Fibroblast of the aortic adventitia (primary cell): ENCODE data around the gene HSPA12A. TPM values are rescaled to one million over a fixed set of nuclear protein-coding genes. Genes with fewer than 3 reads are reported as not detected.
"Not testable (repeated sequence)": the region's sequence is repeated elsewhere in the genome, so short reads cannot be mapped to it uniquely, and the experiment has no call there.

ENCODE experiments used
- DNase-seq: peaks from one replicate; pipeline ENCODE4 v3.0.0-alpha.2; 2010; ENCODE audit warnings: low read depth
- H3K4me3 ChIP-seq: 2 replicates; pipeline ENCODE4 v1.5.1; 2011; ENCODE audit warnings: low read depth, mild to moderate bottlenecking, control low read depth, low read length, moderate library complexity
- total RNA-seq: library from RNA; depleted of rRNA; stranded (reverse); fragments of >200 nt; gene quantifications from 2 replicates; pipeline ENCODE4 v1.2.3, GENCODE V29; 2012; ENCODE audit warnings: low replicate concordance
- TF ChIP-seq, protein P1 (sequence below): IDR thresholded peaks from 2 replicates; pipeline ENCODE4 v1.5.1; 2011; ENCODE audit warnings: mild to moderate bottlenecking, low read length, control low read depth, inconsistent platforms; ENCODE audit not compliant: insufficient read depth

Gene HSPA12A
- total RNA-seq, 1 donor: 10.3 TPM

DNA sequence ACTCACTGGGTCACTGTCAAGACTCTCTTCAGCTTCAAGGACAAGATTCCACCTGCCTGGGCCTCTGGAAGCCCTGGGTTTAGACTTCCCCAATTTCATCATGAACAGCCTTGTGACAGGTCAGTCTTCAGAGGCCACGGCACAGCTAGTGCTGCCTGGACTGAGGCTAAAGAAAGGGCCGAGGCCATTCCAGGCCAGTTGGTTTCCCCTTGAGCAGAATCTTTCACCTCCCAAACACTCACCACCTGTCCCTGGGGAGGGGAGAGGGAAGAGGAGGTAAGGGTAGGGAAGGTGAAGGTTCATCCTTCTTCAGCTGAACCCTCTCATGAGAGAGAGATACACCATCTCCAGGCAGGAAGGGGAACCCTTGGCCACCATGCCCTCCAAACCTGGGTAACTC lies 24.3 kb downstream of the HSPA12A start:
- no peak overlapping the region for H3K4me3 ChIP-seq
- TF ChIP-seq, protein P1, sequence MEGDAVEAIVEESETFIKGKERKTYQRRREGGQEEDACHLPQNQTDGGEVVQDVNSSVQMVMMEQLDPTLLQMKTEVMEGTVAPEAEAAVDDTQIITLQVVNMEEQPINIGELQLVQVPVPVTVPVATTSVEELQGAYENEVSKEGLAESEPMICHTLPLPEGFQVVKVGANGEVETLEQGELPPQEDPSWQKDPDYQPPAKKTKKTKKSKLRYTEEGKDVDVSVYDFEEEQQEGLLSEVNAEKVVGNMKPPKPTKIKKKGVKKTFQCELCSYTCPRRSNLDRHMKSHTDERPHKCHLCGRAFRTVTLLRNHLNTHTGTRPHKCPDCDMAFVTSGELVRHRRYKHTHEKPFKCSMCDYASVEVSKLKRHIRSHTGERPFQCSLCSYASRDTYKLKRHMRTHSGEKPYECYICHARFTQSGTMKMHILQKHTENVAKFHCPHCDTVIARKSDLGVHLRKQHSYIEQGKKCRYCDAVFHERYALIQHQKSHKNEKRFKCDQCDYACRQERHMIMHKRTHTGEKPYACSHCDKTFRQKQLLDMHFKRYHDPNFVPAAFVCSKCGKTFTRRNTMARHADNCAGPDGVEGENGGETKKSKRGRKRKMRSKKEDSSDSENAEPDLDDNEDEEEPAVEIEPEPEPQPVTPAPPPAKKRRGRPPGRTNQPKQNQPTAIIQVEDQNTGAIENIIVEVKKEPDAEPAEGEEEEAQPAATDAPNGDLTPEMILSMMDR: no peak
- no peak for DNase-seq

DNA sequence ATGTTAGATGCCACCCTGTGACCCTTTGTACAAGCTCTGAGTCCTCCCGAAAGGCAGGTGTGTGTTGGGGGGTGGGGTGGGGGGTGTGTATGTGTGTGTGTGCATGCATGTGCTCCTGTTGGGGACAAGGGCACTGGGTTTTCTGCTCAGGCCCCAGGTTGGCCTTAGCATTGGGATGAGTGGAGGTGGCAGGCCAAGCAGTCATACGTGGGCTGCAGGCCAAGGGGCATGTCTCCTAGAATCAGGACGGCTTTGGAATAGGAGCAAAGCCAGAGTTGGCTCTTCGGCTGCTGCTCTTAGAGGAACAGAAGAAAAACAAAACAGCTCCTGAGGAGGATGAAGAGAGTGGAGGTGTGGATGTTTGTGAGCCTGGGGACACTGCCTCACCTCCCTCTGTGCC lies 26.0 kb downstream of the HSPA12A start:
- no peak overlapping the region for H3K4me3 ChIP-seq
- TF ChIP-seq, protein P1: no peak

DNA sequence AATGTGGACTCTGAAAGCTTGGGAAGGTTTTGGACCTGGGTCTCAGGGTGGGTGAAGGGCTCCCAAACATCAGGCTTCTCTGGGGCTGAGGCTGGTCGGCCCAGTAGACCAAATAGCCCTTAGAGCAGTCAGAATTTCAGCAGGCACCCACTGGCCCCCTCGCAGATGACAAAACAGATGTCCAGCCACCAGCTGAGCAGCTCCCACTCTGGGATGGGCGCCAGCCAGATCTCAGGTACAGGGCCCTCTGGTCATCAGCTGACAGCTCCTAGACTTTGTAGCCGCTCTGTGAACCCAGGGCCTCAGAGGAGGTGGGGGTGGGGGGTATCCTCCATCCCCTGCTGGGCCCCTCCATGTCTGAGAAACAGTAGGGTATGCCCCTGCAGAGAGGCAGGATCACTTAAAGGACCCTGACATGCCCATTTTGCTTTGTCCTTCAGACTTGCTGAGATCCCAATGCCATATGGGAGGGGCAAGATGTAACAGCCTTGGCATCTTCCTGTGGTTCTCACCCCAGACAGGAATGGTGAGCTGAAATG lies 26.5 kb downstream of the HSPA12A start:
- no peak overlapping the region for H3K4me3 ChIP-seq
- TF ChIP-seq, protein P1: no peak
- no peak for DNase-seq

More for the DNA sequence above, 26.0 kb downstream of the HSPA12A start:
- DNase-seq: no peak

DNA sequence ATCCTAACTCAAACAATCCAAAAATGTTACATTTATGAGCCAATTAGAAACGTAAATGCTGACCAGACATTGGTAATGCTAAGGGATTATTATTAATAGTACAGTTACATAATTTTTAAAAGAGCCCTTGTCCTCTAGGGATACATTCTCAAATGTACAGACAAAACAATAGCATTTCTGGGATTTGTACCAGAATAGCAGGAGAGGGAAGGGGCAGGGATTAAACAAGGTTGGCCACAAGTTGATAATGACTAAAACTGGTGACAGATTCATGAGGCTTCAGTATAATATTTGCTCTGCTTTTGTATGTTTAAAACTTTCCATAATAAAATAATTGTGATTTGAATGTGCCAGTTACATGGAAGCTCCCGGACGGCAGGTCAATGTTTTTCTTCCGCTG lies 27.0 kb downstream of the HSPA12A start:
- TF ChIP-seq, protein P1: no peak
- DNase-seq: no peak
- no peak overlapping the region for H3K4me3 ChIP-seq

DNA sequence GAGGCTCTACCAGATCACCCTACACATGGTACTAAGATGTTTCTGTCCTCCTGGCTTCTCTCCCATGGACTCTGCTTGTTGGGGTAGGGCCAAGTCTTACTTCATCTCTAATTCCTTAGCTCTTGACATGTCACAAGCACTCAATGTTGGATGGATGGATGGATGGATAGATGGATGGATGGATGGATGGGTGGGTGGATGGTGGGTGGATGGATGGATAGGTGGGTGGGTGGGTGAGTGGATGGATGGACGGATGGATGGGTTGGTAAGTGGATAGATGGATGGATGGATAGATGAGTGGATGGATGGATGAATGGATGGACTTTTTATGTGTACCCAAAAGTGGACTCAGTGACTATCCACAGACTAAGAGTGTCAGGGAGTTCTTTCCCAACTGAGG lies 28.5 kb downstream of the HSPA12A start:
- no peak overlapping the region for H3K4me3 ChIP-seq
- DNase-seq: no peak
- TF ChIP-seq, protein P1: no peak

DNA sequence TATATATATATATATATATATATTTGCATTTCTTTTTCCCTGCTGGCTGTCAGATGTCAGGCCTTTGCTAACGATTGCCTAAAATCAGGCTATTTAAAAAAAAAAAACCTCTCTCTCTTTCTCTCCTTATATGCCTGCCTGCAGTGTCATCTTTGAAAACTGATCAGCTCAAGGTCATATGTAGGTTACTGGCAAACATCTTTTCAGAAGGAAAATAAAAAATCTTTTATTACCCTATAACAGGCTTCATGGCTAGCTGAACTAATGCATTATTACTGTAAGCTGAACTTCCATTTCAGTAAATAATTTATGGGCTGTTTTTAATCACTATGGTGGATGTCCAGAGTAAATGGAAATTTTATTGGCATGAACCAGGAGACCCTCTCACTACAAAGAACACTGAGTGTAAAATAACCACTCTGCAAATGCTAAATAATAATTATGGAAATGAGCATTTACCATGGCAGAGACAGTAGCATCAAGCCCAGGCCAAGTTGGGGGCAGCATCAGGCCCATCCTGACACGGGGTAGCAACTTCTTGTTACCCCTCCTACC lies 29.3 kb downstream of the HSPA12A start:
- H3K4me3 ChIP-seq: no peak overlapping the region
- TF ChIP-seq, protein P1: no peak
- no peak for DNase-seq

DNA sequence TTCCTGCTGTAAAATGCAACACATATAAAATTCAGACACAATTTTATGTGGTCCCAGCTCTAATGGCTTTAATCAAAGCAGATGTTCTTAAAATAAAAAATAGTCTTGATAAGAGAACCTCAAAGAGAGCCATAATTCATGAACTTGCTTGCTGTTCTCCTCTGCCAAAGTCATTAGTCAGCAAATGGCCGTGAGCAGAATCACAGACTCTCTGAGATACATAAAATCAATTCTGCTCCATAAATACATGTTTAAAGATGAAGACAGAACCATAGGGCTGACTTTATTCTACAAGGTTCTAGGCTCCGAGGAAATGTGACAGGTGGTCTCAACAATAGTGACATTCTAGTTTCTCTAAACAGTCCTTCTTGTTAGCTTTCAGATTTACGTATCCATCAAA lies 29.8 kb downstream of the HSPA12A start:
- TF ChIP-seq, protein P1: no peak
- DNase-seq: peak; percentile 37
- H3K4me3 ChIP-seq: no peak overlapping the region

DNA sequence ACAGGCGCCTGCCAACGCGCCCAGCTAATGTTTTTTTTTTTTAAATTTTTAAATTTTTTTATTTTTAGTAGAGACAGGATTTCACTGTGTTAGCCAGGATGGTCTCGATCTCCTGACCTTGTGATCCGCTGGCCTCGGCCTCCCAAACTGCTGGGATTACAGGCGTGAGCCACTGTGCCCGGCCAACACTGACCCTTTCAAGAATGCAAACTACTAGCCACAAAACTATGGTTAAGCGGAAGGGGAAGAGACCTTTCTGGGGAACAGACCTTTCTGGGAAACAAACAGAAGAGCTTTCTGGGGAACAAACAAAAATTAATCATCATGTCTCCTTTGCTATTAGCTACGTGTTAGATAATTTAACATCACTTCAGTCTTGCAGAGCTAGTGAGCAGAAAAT lies 30.6 kb downstream of the HSPA12A start:
- DNase-seq, H3K4me3 ChIP-seq: not testable (repeated sequence)
